Astrocyte (in vitro differentiated cells and primary cell): ENCODE results near the gene FARS2. TPM values are rescaled to one million over a fixed set of nuclear protein-coding genes. Genes with fewer than 3 reads are reported as not detected.
A peak's percentile ranks its signal among the peaks of the same experiment; 100 is the strongest.

Experiments
- DNase-seq: peaks from one replicate; pipeline ENCODE4 v3.0.0-alpha.2; 2010; ENCODE audit warnings: low read depth
- FAIRE-seq: peaks from 2 replicates; lab custom pipeline; 2011; peaks lifted over from hg19 to GRCh38; lab: Jason Lieb, UNC
- H2AFZ ChIP-seq: 2 replicates; pipeline ENCODE4 v1.6.0; 2012; ENCODE audit warnings: low read depth, low read length, inconsistent platforms
- H3K27ac ChIP-seq: 2 replicates; pipeline ENCODE4 v1.5.1; 2011; ENCODE audit warnings: low read depth, low read length, inconsistent platforms
- H3K27me3 ChIP-seq: 2 replicates; pipeline ENCODE4 v1.6.0; 2011; ENCODE audit warnings: low read length, inconsistent platforms; ENCODE audit not compliant: insufficient read depth
- H3K36me3 ChIP-seq: 2 replicates; pipeline ENCODE4 v1.5.1; 2011; ENCODE audit warnings: low read length, inconsistent platforms; ENCODE audit not compliant: insufficient read depth
- H3K4me1 ChIP-seq: 2 replicates; pipeline ENCODE4 v1.5.1; 2011; ENCODE audit warnings: low read length, inconsistent platforms; ENCODE audit not compliant: insufficient read depth
- H3K4me2 ChIP-seq: 2 replicates; pipeline ENCODE4 v1.6.0; 2012; ENCODE audit warnings: low read length, inconsistent platforms
- H3K4me3 ChIP-seq: 2 replicates; pipeline ENCODE4 v1.5.1; 2011; ENCODE audit warnings: low read depth, mild to moderate bottlenecking, low read length, inconsistent platforms; ENCODE audit not compliant: insufficient read depth
- H3K79me2 ChIP-seq: 2 replicates; pipeline ENCODE4 v1.6.0; 2012; ENCODE audit warnings: mild to moderate bottlenecking, low read length, inconsistent platforms; ENCODE audit not compliant: insufficient read depth
- H3K9ac ChIP-seq: 2 replicates; pipeline ENCODE4 v1.6.0; 2012; ENCODE audit warnings: mild to moderate bottlenecking, low read length, inconsistent platforms
- H3K9me3 ChIP-seq: 2 replicates; pipeline ENCODE4 v1.5.1; 2012; ENCODE audit warnings: low read depth, mild to moderate bottlenecking, low read length, inconsistent platforms; ENCODE audit not compliant: insufficient read depth
- H4K20me1 ChIP-seq: 2 replicates; pipeline ENCODE4 v1.6.0; 2012; ENCODE audit warnings: low read length, inconsistent platforms; ENCODE audit not compliant: insufficient read depth
- H3K27ac Mint-ChIP-seq: one replicate; pipeline ENCODE4 v1.8.0; 2021; ENCODE audit warnings: mild to moderate bottlenecking, mixed read lengths; ENCODE audit not compliant: unreplicated experiment
- H3K27me3 Mint-ChIP-seq: one replicate; pipeline ENCODE4 v1.8.0; 2021; ENCODE audit warnings: low read depth, mixed read lengths; ENCODE audit not compliant: unreplicated experiment
- H3K36me3 Mint-ChIP-seq: one replicate; pipeline ENCODE4 v1.8.0; 2021; ENCODE audit warnings: low read depth, mixed read lengths; ENCODE audit not compliant: unreplicated experiment
- H3K4me1 Mint-ChIP-seq: one replicate; pipeline ENCODE4 v1.8.0; 2021; ENCODE audit warnings: low read depth, mixed read lengths; ENCODE audit not compliant: unreplicated experiment
- H3K4me3 Mint-ChIP-seq: one replicate; pipeline ENCODE4 v1.8.0; 2021; ENCODE audit warnings: mild to moderate bottlenecking, moderate library complexity, mixed read lengths; ENCODE audit not compliant: unreplicated experiment
- H3K9me3 Mint-ChIP-seq: one replicate; pipeline ENCODE4 v1.8.0; 2021; ENCODE audit warnings: mild to moderate bottlenecking, mixed read lengths; ENCODE audit not compliant: unreplicated experiment
- EZH2 ChIP-seq: IDR thresholded peaks from 2 replicates; pipeline ENCODE4 v1.6.1; 2012; ENCODE audit warnings: mild to moderate bottlenecking, low read length, inconsistent platforms; ENCODE audit not compliant: insufficient read depth
- total RNA-seq: library from RNA; stranded (reverse); gene quantifications from 2 replicates; pipeline ENCODE4 v1.2.1, GENCODE V29; 2021
- TF ChIP-seq, protein P1 (sequence below): IDR thresholded peaks from 2 replicates; pipeline ENCODE4 v1.5.1; 2011; ENCODE audit warnings: low read depth, mild to moderate bottlenecking, inconsistent platforms, low read length, moderate library complexity; ENCODE audit not compliant: insufficient read depth

FARS2 gene
- total RNA-seq, 1 donor from 2014 or later = 13.3 TPM

- Mint-ChIP-seq H3K4me1 (peaks cover 34% of the 10 kb centered on the region), H3K27me3 (no peaks in the 10 kb centered on the region), H3K27ac (no peak overlapping the region), H3K36me3 (no peaks in the 10 kb centered on the region), H3K9me3 (no peaks in the 10 kb centered on the region), H3K4me3 (no peak overlapping the region)
- H3K4me3 ChIP-seq = no peak overlapping the region
- no peak for FAIRE-seq
- H3K4me1 ChIP-seq = peaks cover 21% of the 10 kb centered on the region
- H3K27me3 ChIP-seq = no peaks in the 10 kb centered on the region
- H3K36me3 ChIP-seq = no peaks in the 10 kb centered on the region
- DNase-seq = peak; percentile 49
- no peak overlapping the region for H3K27ac ChIP-seq
- H3K4me2 ChIP-seq = no peak overlapping the region
- TF ChIP-seq EZH2 = no peak
- TF ChIP-seq, protein P1, sequence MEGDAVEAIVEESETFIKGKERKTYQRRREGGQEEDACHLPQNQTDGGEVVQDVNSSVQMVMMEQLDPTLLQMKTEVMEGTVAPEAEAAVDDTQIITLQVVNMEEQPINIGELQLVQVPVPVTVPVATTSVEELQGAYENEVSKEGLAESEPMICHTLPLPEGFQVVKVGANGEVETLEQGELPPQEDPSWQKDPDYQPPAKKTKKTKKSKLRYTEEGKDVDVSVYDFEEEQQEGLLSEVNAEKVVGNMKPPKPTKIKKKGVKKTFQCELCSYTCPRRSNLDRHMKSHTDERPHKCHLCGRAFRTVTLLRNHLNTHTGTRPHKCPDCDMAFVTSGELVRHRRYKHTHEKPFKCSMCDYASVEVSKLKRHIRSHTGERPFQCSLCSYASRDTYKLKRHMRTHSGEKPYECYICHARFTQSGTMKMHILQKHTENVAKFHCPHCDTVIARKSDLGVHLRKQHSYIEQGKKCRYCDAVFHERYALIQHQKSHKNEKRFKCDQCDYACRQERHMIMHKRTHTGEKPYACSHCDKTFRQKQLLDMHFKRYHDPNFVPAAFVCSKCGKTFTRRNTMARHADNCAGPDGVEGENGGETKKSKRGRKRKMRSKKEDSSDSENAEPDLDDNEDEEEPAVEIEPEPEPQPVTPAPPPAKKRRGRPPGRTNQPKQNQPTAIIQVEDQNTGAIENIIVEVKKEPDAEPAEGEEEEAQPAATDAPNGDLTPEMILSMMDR = no peak
- H3K79me2 ChIP-seq = no peaks in the 10 kb centered on the region
- no peak overlapping the region for H2AFZ ChIP-seq
- H3K9ac ChIP-seq = no peak overlapping the region
- H3K9me3 ChIP-seq = no peaks in the 10 kb centered on the region
- H4K20me1 ChIP-seq = no peaks in the 10 kb centered on the region
Measured at GRCh38 chr6:5501837-5502236, 240.5 kb downstream of the FARS2 start.

GRCh38 chr6:5504078-5504477, 242.8 kb downstream of the FARS2 start:
- Mint-ChIP-seq H3K36me3 (no peaks in the 10 kb centered on the region), H3K9me3 (no peaks in the 10 kb centered on the region), H3K4me3 (no peak overlapping the region), H3K27me3 (no peaks in the 10 kb centered on the region), H3K4me1 (peaks cover 22% of the 10 kb centered on the region), H3K27ac (peak overlapping the region; percentile 29)
- Histone ChIP-seq H3K36me3 (no peaks in the 10 kb centered on the region), H4K20me1 (no peaks in the 10 kb centered on the region), H3K9ac (no peak overlapping the region), H3K27ac (no peak overlapping the region), H3K4me2 (no peak overlapping the region), H3K9me3 (no peaks in the 10 kb centered on the region), H3K4me1 (peaks cover 15% of the 10 kb centered on the region), H3K79me2 (no peaks in the 10 kb centered on the region), H2AFZ (no peak overlapping the region), H3K4me3 (no peak overlapping the region), H3K27me3 (no peaks in the 10 kb centered on the region)
- TF ChIP-seq, protein P1 = no peak
- TF ChIP-seq EZH2 = no peak
- DNase-seq = no peak
- FAIRE-seq = no peak

- Mint-ChIP-seq H3K27ac (no peak overlapping the region), H3K9me3 (no peaks in the 10 kb centered on the region), H3K36me3 (no peaks in the 10 kb centered on the region), H3K27me3 (no peaks in the 10 kb centered on the region), H3K4me3 (no peak overlapping the region), H3K4me1 (peaks cover 3% of the 10 kb centered on the region)
- H3K36me3 ChIP-seq = no peaks in the 10 kb centered on the region
- no peaks in the 10 kb centered on the region for H4K20me1 ChIP-seq
- no peaks in the 10 kb centered on the region for H3K9me3 ChIP-seq
- no peaks in the 10 kb centered on the region for H3K79me2 ChIP-seq
- no peak overlapping the region for H3K4me3 ChIP-seq
- FAIRE-seq (no peak), DNase-seq (no peak)
- H2AFZ ChIP-seq = no peak overlapping the region
- no peaks in the 10 kb centered on the region for H3K27me3 ChIP-seq
- TF ChIP-seq, protein P1 = no peak
- no peak for TF ChIP-seq EZH2
- H3K4me2 ChIP-seq = no peak overlapping the region
- no peak overlapping the region for H3K27ac ChIP-seq
- H3K4me1 ChIP-seq = no peaks in the 10 kb centered on the region
- no peak overlapping the region for H3K9ac ChIP-seq
Measured at GRCh38 chr6:5506149-5506548, 244.8 kb downstream of the FARS2 start.
